PC-9 (cell line): ENCODE results near the gene AP2A1. TPM values are rescaled to one million over a fixed set of nuclear protein-coding genes. Genes with fewer than 3 reads are reported as not detected.

Experiments used
- BruUV-seq: library from RNA; stranded (reverse); fragments of 400-500 nt; replicated peaks from 2 replicates; lab custom pipeline; 2021; lab: Mats Ljungman, UMichigan
- CTCF ChIA-PET: fragments of 300-600 bp; sonication (Branson Sonifier 250); formaldehyde crosslinking; loops from one replicate; lab custom pipeline; 2022; ENCODE audit warnings: antibody characterized with exemption; lab: Charles Lee
- POLR2A ChIA-PET: fragments of 300-600 bp; sonication (Branson Sonifier 250); formaldehyde crosslinking; loops from one replicate; lab custom pipeline; 2022; ENCODE audit warnings: antibody characterized with exemption; ENCODE audit not compliant: unreplicated experiment; lab: Charles Lee
- DNase-seq, 2 experiments: peaks; one replicate each; pipeline versions ENCODE4 v3.0.0 to v3.0.0-alpha.2; 2015 to 2022; ENCODE audit warnings: mixed read lengths in 1 of 2
- H2AFZ ChIP-seq: fragments of 200-600 bp; sonication (generic); 2 replicates; pipeline ENCODE4 v1.8.1; 2017; ENCODE audit warnings: antibody characterized with exemption
- H3F3A ChIP-seq: fragments of 200-600 bp; sonication (generic); 2 replicates; pipeline ENCODE4 v1.8.1; 2017; ENCODE audit warnings: antibody characterized with exemption, mild to moderate bottlenecking, low read depth; ENCODE audit not compliant: insufficient read depth
- H3K27ac ChIP-seq: fragments of 200-600 bp; sonication (generic); 2 replicates; pipeline ENCODE4 v1.6.1; 2016; ENCODE audit warnings: mixed run types
- H3K27me3 ChIP-seq: fragments of 200-600 bp; sonication (generic); 2 replicates; pipeline ENCODE4 v1.6.1; 2016; ENCODE audit warnings: low read depth, mixed run types; ENCODE audit not compliant: insufficient read depth
- H3K36me3 ChIP-seq: fragments of 200-600 bp; sonication (generic); 2 replicates; pipeline ENCODE4 v1.6.1; 2016; ENCODE audit warnings: low read depth, mixed run types
- H3K4me1 ChIP-seq: fragments of 200-600 bp; sonication (generic); replicated peaks from 2 replicates; pipeline ENCODE4 v1.6.1; 2016; ENCODE audit warnings: mixed run types; ENCODE audit not compliant: insufficient read depth
- H3K4me2 ChIP-seq: fragments of 200-600 bp; sonication (generic); 2 replicates; pipeline ENCODE4 v1.6.1; 2017; ENCODE audit warnings: mixed run types
- H3K4me3 ChIP-seq: fragments of 200-600 bp; sonication (generic); 2 replicates; pipeline ENCODE4 v1.6.1; 2016; ENCODE audit warnings: mixed run types
- H3K79me2 ChIP-seq: fragments of 200-600 bp; sonication (generic); 2 replicates; pipeline ENCODE4 v1.6.1; 2017; ENCODE audit warnings: low read depth, mixed run types
- H3K9me2 ChIP-seq: fragments of 200-600 bp; sonication (generic); 2 replicates; pipeline ENCODE4 v1.8.1; 2017; ENCODE audit warnings: mild to moderate bottlenecking; ENCODE audit not compliant: insufficient read depth
- H3K9me3 ChIP-seq: fragments of 200-600 bp; sonication (generic); 2 replicates; pipeline ENCODE4 v1.8.1; 2016; ENCODE audit warnings: low read depth; ENCODE audit not compliant: insufficient read depth
- H4K20me1 ChIP-seq: fragments of 200-600 bp; sonication (generic); 2 replicates; pipeline ENCODE4 v1.8.1; 2017; ENCODE audit not compliant: insufficient read depth
- CTCF ChIP-seq: fragments of 200-600 bp; sonication (generic); conservative IDR thresholded peaks from 2 replicates; pipeline ENCODE4 v1.6.1; 2017; ENCODE audit warnings: mixed run types, antibody characterized with exemption, mild to moderate bottlenecking, moderate library complexity
- EZH2 ChIP-seq: fragments of 200-600 bp; sonication (generic); IDR thresholded peaks from 2 replicates; pipeline ENCODE4 v1.8.0; 2017; ENCODE audit warnings: antibody characterized with exemption, low read depth
- intact Hi-C: fragments of 100-400 bp; cut with micrococcal nuclease; formaldehyde crosslinking; loops from one replicate; pipeline ENCODE4 v1.10.0; 2022; ENCODE audit not compliant: unreplicated experiment
- total RNA-seq: library from RNA; stranded (reverse); gene quantifications from 2 replicates; pipeline ENCODE4 v1.2.3, GENCODE V29; 2021

Gene AP2A1
- total RNA-seq, 1 experiment from 2014 or later: 91.8 TPM

DNA sequence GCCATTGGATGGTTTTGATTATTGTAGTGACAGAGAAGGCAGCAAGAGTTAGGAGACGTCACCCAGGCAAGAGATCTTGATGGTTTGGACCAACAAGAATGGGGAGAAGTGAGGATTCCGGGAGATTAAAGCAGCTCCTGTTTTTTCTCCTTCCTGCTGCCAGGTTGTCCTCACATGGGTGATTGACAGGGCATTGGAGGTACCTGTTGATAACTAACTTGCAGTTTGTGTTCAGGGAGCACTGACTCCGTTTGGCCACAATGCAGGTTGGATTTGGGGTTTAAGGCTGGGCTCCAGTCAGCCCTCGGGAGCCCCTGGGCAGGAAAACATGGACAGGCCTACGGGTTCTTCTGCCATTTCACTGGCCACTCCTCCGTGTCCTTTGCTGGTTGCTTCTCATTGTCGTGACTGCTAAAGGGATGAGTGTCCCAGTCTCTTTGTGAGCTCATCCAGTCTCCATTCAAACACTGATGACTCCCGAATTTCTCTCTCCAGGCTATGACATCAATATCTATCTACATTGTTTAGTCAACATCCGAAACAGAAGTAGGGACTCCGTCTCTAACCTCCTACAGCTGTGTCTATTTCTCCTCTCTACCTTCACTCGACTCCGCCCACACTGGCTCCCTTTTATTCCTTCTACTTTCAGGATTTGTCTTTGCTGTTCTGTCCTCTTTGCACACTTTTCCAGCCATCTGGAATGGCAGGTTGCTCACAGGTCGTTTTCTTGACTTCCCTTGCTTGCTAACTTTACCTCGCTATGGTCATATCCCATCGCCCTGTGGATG is 82.8 kb downstream of the AP2A1 start:
- ChIA-PET POLR2A (interaction anchor here (0.7 to 1.2 kb wide), 6 partner anchors 17 to 185 kb away, joined by 3 to 20 read pairs (median 6); partner anchors contain the start of gene AP2A1), CTCF (interaction anchor here (0.5 to 1.1 kb wide), 2 partner anchors 28 to 288 kb away, joined by 11 to 21 read pairs; no protein-coding TSS in a partner anchor)
- H2AFZ ChIP-seq: peak overlapping the region; percentile 97

DNA sequence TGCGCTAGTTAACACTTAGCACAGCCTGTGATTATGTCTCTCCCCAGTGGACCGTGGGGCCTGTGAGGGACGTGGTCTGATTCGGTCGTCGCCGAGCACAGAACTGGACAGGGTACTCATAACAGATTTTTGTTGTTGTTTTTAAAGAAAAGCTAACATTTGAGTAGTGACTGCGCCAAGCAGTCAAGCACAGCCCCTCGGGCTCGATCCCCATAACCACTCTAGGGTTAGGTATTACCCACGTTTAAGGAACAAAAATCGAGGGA is 83.4 kb downstream of the AP2A1 start:
- Histone ChIP-seq H2AFZ (peak overlapping the region; percentile 97), H3K9me2 (no peaks in the 10 kb centered on the region), H3K36me3 (no peaks in the 10 kb centered on the region), H3K4me1 (peaks cover 37% of the 10 kb centered on the region), H3K27me3 (no peaks in the 10 kb centered on the region), H3K9me3 (no peaks in the 10 kb centered on the region), H3K4me3 (peak overlapping the region; percentile 99), H3F3A (peaks cover 61% of the 10 kb centered on the region; the same call in 1 of the 2 replicates), H3K4me2 (peak overlapping the region; percentile 89), H3K27ac (peak overlapping the region; percentile 90; the same call in 1 of the 2 replicates), H3K79me2 (peaks cover 51% of the 10 kb centered on the region), H4K20me1 (peaks cover 33% of the 10 kb centered on the region)
- DNase-seq: no peak
- POLR2A ChIA-PET: interaction anchor here (0.6 to 1.2 kb wide), 4 partner anchors 19 to 361 kb away, joined by 3 to 20 read pairs (median 5); partner anchors contain the start of gene AP2A1
- intact Hi-C loops: loop anchor here (1.0 kb wide), 1 partner anchor 33 kb away; no protein-coding TSS in a partner anchor
- CTCF ChIA-PET: interaction anchor here (0.5 to 1.1 kb wide), 4 partner anchors 10 to 288 kb away, joined by 6 to 21 read pairs (median 9); no protein-coding TSS in a partner anchor
- no TSS peak for BruUV-seq
- TF ChIP-seq CTCF (no peak), EZH2 (no peak)

More for the DNA sequence above, 82.8 kb downstream of the AP2A1 start:
- Histone ChIP-seq H3K4me1 (peaks cover 37% of the 10 kb centered on the region), H3K9me2 (no peaks in the 10 kb centered on the region), H4K20me1 (peaks cover 29% of the 10 kb centered on the region), H3F3A (peaks cover 57% of the 10 kb centered on the region; the same call in 1 of the 2 replicates), H3K36me3 (no peaks in the 10 kb centered on the region), H3K4me3 (peak overlapping the region; percentile 99; the same call in 1 of the 2 replicates), H3K9me3 (no peaks in the 10 kb centered on the region), H3K27me3 (no peaks in the 10 kb centered on the region), H3K4me2 (peak overlapping the region; percentile 89), H3K79me2 (peaks cover 46% of the 10 kb centered on the region), H3K27ac (peak overlapping the region; percentile 90; the same call in 1 of the 2 replicates)
- TF ChIP-seq EZH2 (no peak), CTCF (no peak)
- no peak for DNase-seq
- intact Hi-C loops: loop anchor here (1.0 kb wide), 1 partner anchor 32 kb away; no protein-coding TSS in a partner anchor
- no TSS peak for BruUV-seq

DNA sequence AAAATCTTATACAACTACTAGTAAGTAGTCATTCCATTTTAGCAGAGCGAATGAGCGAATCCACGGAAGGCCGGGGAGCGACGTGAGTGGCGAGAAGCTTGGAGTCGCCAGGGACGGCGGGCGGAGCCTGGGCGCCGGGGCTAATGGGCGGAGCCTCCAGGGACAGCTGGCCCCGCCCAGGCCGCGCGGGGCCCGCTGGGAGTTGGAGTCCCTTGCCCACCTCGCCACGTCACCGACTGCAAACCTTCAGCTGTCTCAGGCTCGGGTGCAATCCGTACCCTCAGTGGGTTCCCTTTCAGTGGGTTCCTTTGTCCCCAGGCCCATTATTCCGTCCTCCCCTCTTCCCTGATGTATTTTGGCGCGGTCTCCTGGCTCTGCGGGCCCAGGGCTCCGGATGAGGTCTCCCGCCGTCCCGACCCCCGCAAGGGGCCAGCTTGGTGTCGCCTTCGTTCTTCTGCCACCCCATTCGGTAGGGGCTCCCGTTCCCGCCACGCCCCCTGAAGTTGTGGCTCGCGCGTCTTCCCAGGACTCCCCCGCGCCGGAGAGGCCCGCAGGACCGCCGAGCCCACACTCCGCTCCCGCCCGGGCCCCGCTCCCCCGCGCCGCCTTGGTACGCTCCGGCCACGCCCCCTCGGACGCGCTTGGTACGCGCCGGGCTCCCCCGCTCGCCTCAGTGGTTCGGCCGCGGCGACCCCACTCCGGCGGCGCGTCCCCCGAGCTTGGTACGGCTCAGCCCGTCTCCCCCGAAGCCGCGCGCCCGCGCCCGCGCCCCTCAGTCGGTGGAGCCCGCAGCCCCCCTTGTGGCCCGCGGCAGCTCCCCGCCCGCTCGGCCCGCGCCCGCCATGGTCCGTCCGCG is 83.9 kb downstream of the AP2A1 start, which contains the start of gene PTOV1:
Gene PTOV1, plus strand, starts transcription at position 673 of the 856 bp plus-strand sequence.
- Histone ChIP-seq H3K4me2 (peak within 1 kb of the TSS; percentile 95), H4K20me1 (peaks cover 38% of the 10 kb centered on the region), H3K9me3 (no peaks in the 10 kb centered on the region), H3K4me1 (peaks cover 37% of the 10 kb centered on the region), H2AFZ (peak within 1 kb of the TSS; percentile 97), H3K27me3 (no peaks in the 10 kb centered on the region), H3F3A (peaks cover 67% of the 10 kb centered on the region; the same call in 1 of the 2 replicates), H3K9me2 (no peaks in the 10 kb centered on the region), H3K4me3 (peak within 1 kb of the TSS; percentile 99), H3K36me3 (no peaks in the 10 kb centered on the region), H3K27ac (peak within 1 kb of the TSS; percentile 90), H3K79me2 (peaks cover 56% of the 10 kb centered on the region)
- ChIA-PET CTCF (interaction anchor here (0.6 to 1.1 kb wide), 3 partner anchors 10 to 31 kb away, joined by 6 to 21 read pairs (median 7); no protein-coding TSS in a partner anchor), POLR2A (interaction anchor here (0.6 to 1.2 kb wide), 5 partner anchors 19 to 858 kb away, joined by 3 to 20 read pairs (median 3); partner anchors contain the start of gene AP2A1)
- BruUV-seq: TSS peak; percentile 57
- DNase-seq: peak; percentile 76 to 92
- intact Hi-C loops: loop anchor here (1.0 kb wide), 1 partner anchor 33 kb away; no protein-coding TSS in a partner anchor
- TF ChIP-seq EZH2: no peak
- no peak for TF ChIP-seq CTCF
